Neural crest cell (in vitro differentiated cells): ENCODE data around the gene SWAP70. TPM values are rescaled to one million over a fixed set of nuclear protein-coding genes. Genes with fewer than 3 reads are reported as not detected.

ENCODE experiments used
- DNase-seq: peaks from one replicate; pipeline ENCODE4 v3.0.0; 2021; ENCODE audit warnings: low read depth, mixed read lengths, low spot score
- H3K27ac Mint-ChIP-seq: one replicate; pipeline ENCODE4 v1.8.0; 2021; ENCODE audit warnings: mild to moderate bottlenecking, mixed read lengths; ENCODE audit not compliant: unreplicated experiment
- H3K27me3 Mint-ChIP-seq: 2 replicates; pipeline ENCODE4 v1.8.0; 2021; ENCODE audit warnings: low read depth, mild to moderate bottlenecking, mixed read lengths
- H3K36me3 Mint-ChIP-seq: 2 replicates; pipeline ENCODE4 v1.8.0; 2021; ENCODE audit warnings: low read depth, mild to moderate bottlenecking, mixed read lengths
- H3K4me1 Mint-ChIP-seq: 2 replicates; pipeline ENCODE4 v1.8.0; 2021; ENCODE audit warnings: mixed read lengths
- H3K4me3 Mint-ChIP-seq: one replicate; pipeline ENCODE4 v1.8.0; 2021; ENCODE audit warnings: mild to moderate bottlenecking, mixed read lengths
- H3K9me3 Mint-ChIP-seq: 2 replicates; pipeline ENCODE4 v1.8.0; 2021; ENCODE audit warnings: mixed read lengths
- long read RNA-seq: library from polyadenylated mRNA; unstranded; transcript quantifications from one replicate; pipeline ENCODE4 v2.0.0, GENCODE V29; 2020
- total RNA-seq: library from RNA; stranded (reverse); gene quantifications from 2 replicates; pipeline ENCODE4 v1.2.1, GENCODE V29; 2021
- TF ChIP-seq, protein P1 (sequence below): fragments of 200-600 bp; sonication (generic); conservative IDR thresholded peaks from 2 replicates; pipeline ENCODE4 v1.5.0; 2021; ENCODE audit warnings: antibody characterized with exemption, mild to moderate bottlenecking

SWAP70 gene
- total RNA-seq: 18.1 and 19.4 TPM in 2 replicates
- long read RNA-seq, full-length matches to known transcripts: 33 of 43 reads
- long read RNA-seq, partial matches to known transcripts: 3 of 43 reads
- long read RNA-seq, other reads (novel, unspliced or antisense): 7 of 43 reads

DNA sequence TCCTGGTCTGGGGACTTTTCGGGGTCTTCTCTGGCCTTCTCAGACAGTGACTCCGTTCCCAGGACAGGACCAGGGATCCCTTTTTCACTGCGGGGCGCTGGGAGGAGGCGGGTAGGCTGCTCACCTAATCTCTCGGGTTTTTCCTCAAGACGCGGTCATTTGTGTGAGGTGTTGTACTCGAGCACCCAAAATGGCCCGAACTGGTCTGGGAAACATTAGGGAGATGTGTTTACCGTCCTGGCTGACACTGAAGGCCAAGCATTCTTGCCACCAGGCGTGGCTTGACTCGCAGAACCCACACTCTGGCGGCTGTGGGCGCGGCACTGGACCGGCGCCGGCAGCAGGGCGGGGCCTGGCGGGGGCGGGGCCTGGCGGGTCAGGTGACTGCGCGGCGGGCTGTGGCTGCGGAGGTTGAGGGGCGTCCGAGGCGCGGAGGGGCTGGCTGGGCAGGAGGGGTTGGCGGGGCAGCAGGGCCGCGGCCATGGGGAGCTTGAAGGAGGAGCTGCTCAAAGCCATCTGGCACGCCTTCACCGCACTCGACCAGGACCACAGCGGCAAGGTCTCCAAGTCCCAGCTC lies at the start of gene SWAP70:
SWAP70 (plus strand) TSS at position 379 of the 577 bp plus-strand sequence; CDS start at position 482, 103 bp downstream.
- TF ChIP-seq, protein P1, sequence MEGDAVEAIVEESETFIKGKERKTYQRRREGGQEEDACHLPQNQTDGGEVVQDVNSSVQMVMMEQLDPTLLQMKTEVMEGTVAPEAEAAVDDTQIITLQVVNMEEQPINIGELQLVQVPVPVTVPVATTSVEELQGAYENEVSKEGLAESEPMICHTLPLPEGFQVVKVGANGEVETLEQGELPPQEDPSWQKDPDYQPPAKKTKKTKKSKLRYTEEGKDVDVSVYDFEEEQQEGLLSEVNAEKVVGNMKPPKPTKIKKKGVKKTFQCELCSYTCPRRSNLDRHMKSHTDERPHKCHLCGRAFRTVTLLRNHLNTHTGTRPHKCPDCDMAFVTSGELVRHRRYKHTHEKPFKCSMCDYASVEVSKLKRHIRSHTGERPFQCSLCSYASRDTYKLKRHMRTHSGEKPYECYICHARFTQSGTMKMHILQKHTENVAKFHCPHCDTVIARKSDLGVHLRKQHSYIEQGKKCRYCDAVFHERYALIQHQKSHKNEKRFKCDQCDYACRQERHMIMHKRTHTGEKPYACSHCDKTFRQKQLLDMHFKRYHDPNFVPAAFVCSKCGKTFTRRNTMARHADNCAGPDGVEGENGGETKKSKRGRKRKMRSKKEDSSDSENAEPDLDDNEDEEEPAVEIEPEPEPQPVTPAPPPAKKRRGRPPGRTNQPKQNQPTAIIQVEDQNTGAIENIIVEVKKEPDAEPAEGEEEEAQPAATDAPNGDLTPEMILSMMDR: peak; percentile 65
- DNase-seq: peak; percentile 83
- peaks cover 13% of the 10 kb centered on the region for H3K36me3 Mint-ChIP-seq
- H3K4me1 Mint-ChIP-seq: peaks cover 23% of the 10 kb centered on the region
- H3K9me3 Mint-ChIP-seq: peaks cover 8% of the 10 kb centered on the region
- H3K27me3 Mint-ChIP-seq: peaks cover 19% of the 10 kb centered on the region
- H3K27ac Mint-ChIP-seq: no peak within 1 kb of the TSS
- H3K4me3 Mint-ChIP-seq: peak within 1 kb of the TSS; percentile 93

DNA sequence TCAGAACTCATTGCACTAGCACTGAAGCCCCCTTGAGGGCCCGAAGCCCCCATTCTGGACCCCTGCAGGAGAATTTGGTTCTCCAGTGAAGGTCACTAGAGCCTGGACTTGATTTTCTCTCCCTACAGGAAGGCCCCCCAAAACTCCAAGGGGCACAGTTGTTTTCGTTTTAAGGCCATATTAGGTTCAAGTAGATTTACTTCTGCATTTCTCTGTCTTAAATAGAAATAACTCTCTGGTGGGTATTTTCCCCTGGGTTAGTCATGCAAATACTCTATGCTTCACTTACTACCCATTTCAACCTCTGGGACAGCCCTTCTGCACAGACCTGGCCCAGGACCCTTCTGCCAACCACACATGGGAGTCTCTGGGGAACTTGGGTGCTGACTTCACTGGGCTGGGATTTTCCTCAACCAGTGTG lies 48.8 kb upstream of the SWAP70 start:
- TF ChIP-seq, protein P1: no peak
- Mint-ChIP-seq H3K27me3 (no peaks in the 10 kb centered on the region), H3K4me3 (peak overlapping the region; percentile 84), H3K36me3 (no peaks in the 10 kb centered on the region), H3K9me3 (peaks cover 3% of the 10 kb centered on the region), H3K4me1 (peaks cover 27% of the 10 kb centered on the region), H3K27ac (no peak overlapping the region)
- DNase-seq: no peak

DNA sequence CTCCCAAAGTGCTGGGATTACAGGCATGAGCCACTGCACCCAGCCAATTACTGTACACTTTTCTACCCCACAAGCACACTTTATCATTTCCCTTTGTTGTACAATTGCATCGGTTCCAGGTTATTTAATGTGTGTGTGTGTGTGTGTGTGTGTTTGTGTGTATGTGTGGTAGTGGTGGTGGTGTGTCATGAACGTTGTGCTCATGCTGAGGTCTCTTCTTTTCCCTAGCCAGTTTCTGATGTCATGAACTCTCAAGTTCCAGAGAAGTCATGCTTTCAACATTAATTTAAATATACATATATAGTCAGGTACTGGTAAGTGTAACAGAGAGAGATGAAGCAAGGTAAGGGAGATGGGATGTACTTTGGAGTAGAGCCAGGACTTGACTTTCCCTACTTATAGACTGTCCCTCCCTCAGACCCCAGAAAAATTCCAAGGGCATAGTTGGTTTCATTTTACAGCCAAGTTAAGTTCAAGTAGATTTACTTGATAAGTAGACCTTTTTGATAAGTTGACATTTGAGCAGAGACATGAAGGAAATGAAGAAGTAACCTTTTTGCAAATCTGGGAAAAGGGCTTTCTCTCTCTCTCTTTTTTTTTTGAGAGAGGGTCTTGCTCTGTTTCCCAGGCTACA lies 47.7 kb upstream of the SWAP70 start:
- DNase-seq: no peak
- H3K27ac Mint-ChIP-seq: no peak overlapping the region
- TF ChIP-seq, protein P1: no peak
- H3K27me3 Mint-ChIP-seq: no peaks in the 10 kb centered on the region
- peaks cover 29% of the 10 kb centered on the region for H3K4me1 Mint-ChIP-seq
- H3K9me3 Mint-ChIP-seq: peaks cover 3% of the 10 kb centered on the region
- H3K36me3 Mint-ChIP-seq: no peaks in the 10 kb centered on the region
- no peak overlapping the region for H3K4me3 Mint-ChIP-seq

DNA sequence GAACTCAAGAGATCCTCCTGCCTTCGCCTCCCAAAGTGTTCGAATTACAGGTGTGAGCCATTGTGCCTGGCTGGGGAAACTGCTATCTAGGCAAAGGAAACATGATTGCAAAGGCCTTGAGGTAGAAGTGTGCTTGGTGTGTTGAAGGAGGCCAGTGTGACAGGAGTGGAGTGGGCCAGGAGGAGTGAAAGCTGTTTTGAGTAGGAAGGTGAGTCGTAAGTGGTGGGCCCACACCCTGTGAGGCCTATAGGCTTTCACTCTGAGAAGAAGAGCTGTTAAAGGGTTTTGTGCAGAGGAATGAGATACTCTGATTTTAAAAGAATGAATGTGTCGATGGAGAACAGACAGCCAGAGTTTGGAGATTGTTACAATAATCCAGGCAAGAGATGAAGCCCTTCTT lies 47.0 kb upstream of the SWAP70 start:
- Mint-ChIP-seq H3K4me3 (no peak overlapping the region), H3K27me3 (no peaks in the 10 kb centered on the region), H3K9me3 (peaks cover 3% of the 10 kb centered on the region), H3K36me3 (no peaks in the 10 kb centered on the region), H3K4me1 (peaks cover 33% of the 10 kb centered on the region), H3K27ac (no peak overlapping the region)
- TF ChIP-seq, protein P1: no peak
- no peak for DNase-seq

DNA sequence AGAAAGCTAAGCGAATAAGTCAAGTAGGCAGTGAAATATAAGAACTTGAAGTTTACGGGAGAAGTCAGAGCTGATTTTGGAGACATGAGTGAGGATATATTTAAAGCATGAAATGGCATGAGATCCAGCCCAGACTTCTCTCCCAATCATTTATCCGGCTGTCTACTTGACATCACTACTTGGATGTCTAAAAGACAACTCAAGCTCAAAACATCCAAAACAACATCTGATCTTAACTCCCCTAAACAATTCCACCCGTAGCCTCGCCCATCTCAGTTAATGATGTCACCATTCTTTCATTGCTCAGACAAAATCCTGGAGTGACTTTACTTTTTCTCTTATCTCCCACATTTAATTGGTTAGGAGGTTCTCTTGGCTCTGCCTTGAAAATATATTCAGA lies 45.9 kb upstream of the SWAP70 start:
- peaks cover 3% of the 10 kb centered on the region for H3K9me3 Mint-ChIP-seq
- no peak overlapping the region for H3K4me3 Mint-ChIP-seq
- DNase-seq: no peak
- H3K4me1 Mint-ChIP-seq: peaks cover 35% of the 10 kb centered on the region
- H3K27ac Mint-ChIP-seq: no peak overlapping the region
- H3K36me3 Mint-ChIP-seq: no peaks in the 10 kb centered on the region
- H3K27me3 Mint-ChIP-seq: no peaks in the 10 kb centered on the region
- TF ChIP-seq, protein P1: no peak
